Measurements from ENCODE around the gene HS3ST5.

DNA sequence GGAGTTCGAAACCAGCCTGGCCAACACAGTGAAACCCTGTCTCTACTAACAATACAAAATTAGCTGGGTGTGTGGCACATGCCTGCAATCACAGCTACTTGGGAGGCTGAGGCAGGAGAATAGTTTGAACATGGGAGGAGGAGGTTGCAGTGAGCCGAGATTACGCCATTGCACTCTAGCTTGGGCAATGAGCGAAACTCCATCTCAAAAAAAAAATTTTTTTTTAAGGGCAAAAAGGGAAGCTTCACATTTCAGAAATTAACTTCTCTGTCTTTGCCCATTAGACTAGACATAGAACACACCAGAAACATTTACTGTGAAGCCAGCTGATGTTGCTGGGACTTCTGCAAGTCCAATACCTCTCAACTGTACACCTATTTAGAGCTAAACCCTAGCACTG, 281.1 kb downstream of the HS3ST5 start:
- TF ChIP-seq CTCF (IDR thresholded peaks at IDR 0.05; ENCODE audit: low read depth, low read length, missing input control), result no peak
- TF ChIP-seq, protein P1, sequence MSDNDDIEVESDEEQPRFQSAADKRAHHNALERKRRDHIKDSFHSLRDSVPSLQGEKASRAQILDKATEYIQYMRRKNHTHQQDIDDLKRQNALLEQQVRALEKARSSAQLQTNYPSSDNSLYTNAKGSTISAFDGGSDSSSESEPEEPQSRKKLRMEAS (IDR thresholded peaks at IDR 0.05), result no peak
- TF ChIP-seq RAD21 (IDR thresholded peaks at IDR 0.05), result no peak
- no peak for TF ChIP-seq YY1 (IDR thresholded peaks at IDR 0.05)
- TF ChIP-seq HNF4G (IDR thresholded peaks at IDR 0.05), result no peak
